Glutamatergic neuron (in vitro differentiated cells): ENCODE data around the gene IGLL5. TPM values are rescaled to one million over a fixed set of nuclear protein-coding genes. Genes with fewer than 3 reads are reported as not detected.

Experiments used
- DNase-seq: peaks from one replicate; pipeline ENCODE4 v3.0.0; 2022
- H3K27ac Mint-ChIP-seq: one replicate; pipeline ENCODE4 v1.8.0; 2020; ENCODE audit warnings: mild to moderate bottlenecking, mixed read lengths, inconsistent platforms; ENCODE audit not compliant: unreplicated experiment
- H3K27me3 Mint-ChIP-seq: one replicate; pipeline ENCODE4 v1.8.0; 2020; ENCODE audit warnings: mild to moderate bottlenecking, moderate library complexity, mixed read lengths, inconsistent platforms; ENCODE audit not compliant: unreplicated experiment
- H3K36me3 Mint-ChIP-seq: one replicate; pipeline ENCODE4 v1.8.0; 2020; ENCODE audit warnings: mild to moderate bottlenecking, mixed read lengths, inconsistent platforms; ENCODE audit not compliant: unreplicated experiment
- H3K4me1 Mint-ChIP-seq: one replicate; pipeline ENCODE4 v1.8.0; 2020; ENCODE audit warnings: mild to moderate bottlenecking, low read depth, mixed read lengths, inconsistent platforms; ENCODE audit not compliant: unreplicated experiment
- H3K4me3 Mint-ChIP-seq: one replicate; pipeline ENCODE4 v1.8.0; 2020; ENCODE audit warnings: mild to moderate bottlenecking, mixed read lengths, inconsistent platforms; ENCODE audit not compliant: unreplicated experiment
- H3K9me3 Mint-ChIP-seq: one replicate; pipeline ENCODE4 v1.8.0; 2020; ENCODE audit warnings: mild to moderate bottlenecking, moderate library complexity, mixed read lengths, inconsistent platforms; ENCODE audit not compliant: unreplicated experiment
- total RNA-seq: library from RNA; stranded (reverse); fragmentation: NEBNext Ultra II Directional; extraction: Animal tissue kit (Norgen Biotek cat#: 25700); gene quantifications from one replicate; pipeline ENCODE4 v1.2.1, GENCODE V29; 2021; ENCODE audit not compliant: unreplicated experiment
- TF ChIP-seq, protein P1 (sequence below): fragments of 200-600 bp; sonication (generic); IDR thresholded peaks from one replicate; pipeline ENCODE4 v1.5.0; 2021; ENCODE audit not compliant: partially characterized antibody, unreplicated experiment

IGLL5 gene
- total RNA-seq, 1 donor from 2014 or later: not detected

DNA sequence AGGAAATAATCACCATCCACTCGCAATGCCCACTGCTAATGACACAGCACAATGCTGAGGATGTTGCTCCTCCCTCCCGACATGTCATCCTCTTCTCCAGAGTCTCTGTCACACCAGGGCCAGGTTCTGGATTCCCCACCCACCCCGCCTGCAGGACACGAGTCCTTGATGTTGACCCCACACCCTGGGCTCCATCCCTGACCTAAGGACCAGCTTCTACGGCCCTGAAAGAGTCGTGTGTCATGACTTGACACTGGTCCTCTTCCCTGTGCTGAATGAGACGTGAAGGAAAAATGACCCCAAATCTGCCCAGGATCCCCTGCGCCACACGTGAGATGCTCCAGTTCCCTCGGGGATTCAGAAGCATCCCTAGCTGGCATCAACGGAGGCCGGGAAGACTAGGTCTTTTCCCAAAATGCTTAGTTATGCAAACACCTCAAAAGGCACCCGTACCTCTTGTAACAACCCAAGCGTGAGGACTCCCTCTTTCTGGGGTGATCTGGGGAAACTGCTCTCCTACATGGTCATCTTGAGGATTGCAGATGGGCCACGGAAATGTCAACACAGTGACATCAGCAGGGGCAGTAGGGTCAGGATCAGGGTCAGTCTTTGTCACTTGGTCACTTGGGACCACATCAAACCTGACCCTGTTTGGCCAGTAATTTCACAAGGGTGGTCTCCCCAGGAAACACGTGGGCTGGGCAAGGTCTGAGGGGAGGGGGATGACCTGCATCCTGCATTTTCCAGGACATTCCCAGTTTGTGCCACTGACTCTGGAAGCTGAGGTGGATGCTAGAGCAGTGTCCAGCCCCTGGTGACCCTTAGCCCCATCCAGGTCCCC, 42.0 kb downstream of the IGLL5 start:
- Mint-ChIP-seq H3K9me3 (peaks cover 2% of the 10 kb centered on the region), H3K27ac (no peak overlapping the region), H3K36me3 (no peaks in the 10 kb centered on the region), H3K4me3 (no peak overlapping the region), H3K27me3 (peaks cover 6% of the 10 kb centered on the region), H3K4me1 (no peaks in the 10 kb centered on the region)
- TF ChIP-seq, protein P1, sequence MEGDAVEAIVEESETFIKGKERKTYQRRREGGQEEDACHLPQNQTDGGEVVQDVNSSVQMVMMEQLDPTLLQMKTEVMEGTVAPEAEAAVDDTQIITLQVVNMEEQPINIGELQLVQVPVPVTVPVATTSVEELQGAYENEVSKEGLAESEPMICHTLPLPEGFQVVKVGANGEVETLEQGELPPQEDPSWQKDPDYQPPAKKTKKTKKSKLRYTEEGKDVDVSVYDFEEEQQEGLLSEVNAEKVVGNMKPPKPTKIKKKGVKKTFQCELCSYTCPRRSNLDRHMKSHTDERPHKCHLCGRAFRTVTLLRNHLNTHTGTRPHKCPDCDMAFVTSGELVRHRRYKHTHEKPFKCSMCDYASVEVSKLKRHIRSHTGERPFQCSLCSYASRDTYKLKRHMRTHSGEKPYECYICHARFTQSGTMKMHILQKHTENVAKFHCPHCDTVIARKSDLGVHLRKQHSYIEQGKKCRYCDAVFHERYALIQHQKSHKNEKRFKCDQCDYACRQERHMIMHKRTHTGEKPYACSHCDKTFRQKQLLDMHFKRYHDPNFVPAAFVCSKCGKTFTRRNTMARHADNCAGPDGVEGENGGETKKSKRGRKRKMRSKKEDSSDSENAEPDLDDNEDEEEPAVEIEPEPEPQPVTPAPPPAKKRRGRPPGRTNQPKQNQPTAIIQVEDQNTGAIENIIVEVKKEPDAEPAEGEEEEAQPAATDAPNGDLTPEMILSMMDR: no peak
- DNase-seq: no peak

DNA sequence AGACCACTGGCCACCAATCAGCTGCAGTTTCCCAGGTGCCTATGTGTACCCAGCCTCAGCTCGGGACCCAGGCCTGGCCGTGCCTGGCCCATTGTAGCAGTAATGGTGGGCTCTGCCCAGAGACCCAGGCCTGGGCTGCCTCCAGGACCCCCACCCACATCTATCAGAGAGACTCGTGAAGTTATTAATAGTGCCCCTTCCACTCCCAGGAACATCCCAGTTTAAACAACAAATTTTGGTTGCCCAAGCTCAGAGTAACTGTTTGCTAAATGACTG, 42.5 kb downstream of the IGLL5 start:
- H3K36me3 Mint-ChIP-seq: no peaks in the 10 kb centered on the region
- H3K27ac Mint-ChIP-seq: no peak overlapping the region
- no peaks in the 10 kb centered on the region for H3K4me1 Mint-ChIP-seq
- peaks cover 2% of the 10 kb centered on the region for H3K9me3 Mint-ChIP-seq
- peaks cover 6% of the 10 kb centered on the region for H3K27me3 Mint-ChIP-seq
- DNase-seq: no peak
- TF ChIP-seq, protein P1: no peak
- no peak overlapping the region for H3K4me3 Mint-ChIP-seq

DNA sequence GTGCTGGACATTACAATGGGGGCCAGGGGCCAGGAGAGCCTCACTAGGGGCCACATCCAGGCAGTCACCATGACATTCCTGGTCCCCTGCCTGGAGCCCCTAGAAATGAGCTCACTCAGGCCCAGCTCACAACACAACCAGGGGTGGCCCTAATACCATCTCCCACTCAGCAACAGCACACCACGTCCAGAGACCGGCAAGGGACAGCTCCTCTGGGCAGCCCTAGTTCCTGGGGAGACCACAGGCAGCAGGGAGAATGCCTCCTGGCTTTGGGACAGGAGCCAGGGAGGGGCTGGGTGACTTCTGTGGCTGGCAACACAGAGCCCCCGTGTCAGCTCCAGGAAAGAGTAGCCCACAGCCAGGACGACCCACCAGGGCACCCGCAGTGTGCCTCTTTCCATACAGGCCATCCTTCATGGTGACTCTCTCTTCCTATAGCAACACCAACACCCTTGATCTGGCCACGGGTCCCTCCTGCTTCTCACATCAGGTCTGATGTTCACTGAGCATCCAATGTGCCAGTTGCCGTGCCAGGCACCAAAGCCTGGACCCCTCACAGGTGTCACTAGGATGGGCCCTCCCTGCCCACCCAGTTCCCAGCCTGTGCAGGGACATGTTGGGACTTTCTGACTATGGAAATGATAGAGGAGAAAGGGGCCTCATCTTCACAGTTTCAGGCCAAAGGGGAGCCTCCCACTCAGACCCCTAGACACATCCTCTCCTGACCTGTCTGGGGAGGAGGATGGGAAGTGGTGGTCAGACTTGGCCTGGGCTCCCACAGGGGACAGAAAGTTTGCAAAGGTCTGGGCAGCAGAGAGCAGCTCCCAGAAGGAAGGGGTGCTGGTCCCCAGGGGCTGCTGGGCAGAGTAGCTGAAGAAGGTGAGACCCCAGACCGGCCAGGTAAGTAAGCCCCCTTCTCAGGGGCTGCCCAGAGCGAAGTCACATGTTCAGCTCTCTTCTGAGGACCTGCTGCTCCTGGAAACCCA, 43.2 kb downstream of the IGLL5 start:
- Mint-ChIP-seq H3K36me3 (no peaks in the 10 kb centered on the region), H3K4me3 (no peak overlapping the region)

DNA sequence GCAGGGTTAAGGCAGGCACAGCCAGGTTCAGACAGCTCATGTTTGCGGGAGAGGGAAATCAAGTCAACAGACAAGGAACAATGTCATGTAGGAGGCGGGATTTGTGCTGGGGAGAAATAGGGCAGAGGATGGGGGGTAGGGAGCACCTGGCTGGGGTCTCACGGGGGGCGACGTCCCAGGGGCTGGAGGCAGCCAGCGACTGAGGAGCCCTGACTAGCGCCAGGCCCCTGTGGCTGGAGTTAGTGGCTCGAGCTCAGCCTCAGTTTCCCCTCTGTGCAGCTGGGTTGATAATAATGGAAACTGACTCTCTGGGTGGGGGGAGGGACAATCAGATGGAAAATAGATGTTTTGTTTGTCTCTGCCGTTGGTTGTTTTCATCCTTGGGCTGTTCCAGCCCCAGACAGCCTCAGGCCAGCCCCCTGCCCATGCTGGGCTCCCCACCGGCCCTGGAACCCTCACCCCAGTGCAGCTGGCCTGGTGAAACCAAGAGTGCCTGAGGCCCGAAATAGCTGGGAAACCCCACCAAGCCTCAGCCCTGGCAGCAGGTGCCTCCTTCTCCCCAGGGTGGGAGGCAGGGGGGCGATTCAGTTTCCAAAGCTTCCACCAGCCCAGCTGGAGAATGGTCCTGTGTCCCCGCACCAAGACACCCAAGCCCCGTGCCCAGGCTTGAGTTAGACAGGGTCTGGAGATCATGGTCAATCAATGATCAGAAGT, 44.1 kb downstream of the IGLL5 start:
- TF ChIP-seq, protein P1: no peak
- Mint-ChIP-seq H3K4me1 (no peaks in the 10 kb centered on the region), H3K9me3 (peaks cover 2% of the 10 kb centered on the region), H3K27me3 (peaks cover 5% of the 10 kb centered on the region), H3K27ac (no peak overlapping the region), H3K36me3 (no peaks in the 10 kb centered on the region), H3K4me3 (no peak overlapping the region)
- no peak for DNase-seq

More for the DNA sequence above, 43.2 kb downstream of the IGLL5 start:
- TF ChIP-seq, protein P1: no peak
- Mint-ChIP-seq H3K27ac (no peak overlapping the region), H3K9me3 (peaks cover 2% of the 10 kb centered on the region), H3K4me1 (no peaks in the 10 kb centered on the region), H3K27me3 (peaks cover 6% of the 10 kb centered on the region)
- no peak for DNase-seq
